Mesenchymal stem cell (in vitro differentiated cells and primary cell): ENCODE measurements around the gene TBC1D8.

Experiments used
- DNase-seq: peaks from one replicate; pipeline ENCODE4 v3.0.0-alpha.2; 2013
- H2AFZ ChIP-seq: one replicate; pipeline ENCODE4 v1.6.1; 2013; ENCODE audit warnings: low read depth, mild to moderate bottlenecking, control low read depth, inconsistent platforms, low read length, moderate library complexity
- H2AK5ac ChIP-seq: 2 replicates; pipeline ENCODE4 v1.6.1; 2013; ENCODE audit warnings: low read length, moderate library complexity, mild to moderate bottlenecking, inconsistent platforms; ENCODE audit not compliant: severe bottlenecking
- H2BK120ac ChIP-seq: one replicate; pipeline ENCODE4 v1.6.1; 2013; ENCODE audit warnings: low read depth, mild to moderate bottlenecking, inconsistent platforms, low read length, moderate library complexity
- H2BK12ac ChIP-seq, 2 experiments: one replicate each; pipeline ENCODE4 v1.6.1; 2013; ENCODE audit warnings: inconsistent platforms in 2 of 2, low read length in 2 of 2, mild to moderate bottlenecking in 2 of 2, moderate library complexity in 2 of 2, control low read depth in 1 of 2
- H2BK15ac ChIP-seq: one replicate; pipeline ENCODE4 v1.6.1; 2013; ENCODE audit warnings: mild to moderate bottlenecking, low read depth, inconsistent platforms; ENCODE audit not compliant: poor library complexity, severe bottlenecking
- H2BK5ac ChIP-seq: 2 replicates; pipeline ENCODE4 v1.6.1; 2013; ENCODE audit warnings: low read depth, mild to moderate bottlenecking, low read length, control low read depth, inconsistent platforms; ENCODE audit not compliant: poor library complexity, severe bottlenecking
- H3K14ac ChIP-seq, 2 experiments: one replicate each; pipeline ENCODE4 v1.6.1; 2013; ENCODE audit warnings: inconsistent platforms in 2 of 2, low read length in 2 of 2, control low read depth in 1 of 2, mild to moderate bottlenecking in 1 of 2, moderate library complexity in 1 of 2
- H3K18ac ChIP-seq, 2 experiments: one replicate each; pipeline ENCODE4 v1.6.1; 2013; ENCODE audit warnings: inconsistent platforms in 2 of 2, low read length in 2 of 2, control low read depth in 1 of 2, low read depth in 1 of 2, mild to moderate bottlenecking in 1 of 2
- H3K23ac ChIP-seq, 2 experiments: one replicate each; pipeline ENCODE4 v1.6.1; 2013; ENCODE audit warnings: inconsistent platforms in 2 of 2, low read length in 2 of 2, mild to moderate bottlenecking in 2 of 2, moderate library complexity in 2 of 2, control low read depth in 1 of 2
- H3K27ac ChIP-seq: 2 replicates; pipeline ENCODE4 v1.5.1; 2013; ENCODE audit warnings: mild to moderate bottlenecking, moderate library complexity, low read length, control low read depth, inconsistent platforms; ENCODE audit not compliant: poor library complexity, severe bottlenecking
- H3K27me3 ChIP-seq, 2 experiments: 2 replicates each; pipeline versions ENCODE4 v1.6.1 to v1.7.0; 2013; ENCODE audit warnings: low read length in 2 of 2, mild to moderate bottlenecking in 2 of 2, moderate library complexity in 2 of 2, control low read depth in 1 of 2, inconsistent platforms in 1 of 2; ENCODE audit not compliant: control insufficient read depth in 1 of 2, insufficient read depth in 1 of 2
- H3K36me3 ChIP-seq, 2 experiments: 2 replicates each; pipeline versions ENCODE4 v1.6.1 to v1.7.0; 2013; ENCODE audit warnings: low read length in 2 of 2, control low read depth in 1 of 2, inconsistent platforms in 1 of 2, low read depth in 1 of 2, mild to moderate bottlenecking in 1 of 2; ENCODE audit not compliant: insufficient read depth in 2 of 2, control insufficient read depth in 1 of 2
- H3K4ac ChIP-seq, 2 experiments: one replicate each; pipeline ENCODE4 v1.6.1; 2013; ENCODE audit warnings: inconsistent platforms in 2 of 2, low read length in 2 of 2, mild to moderate bottlenecking in 2 of 2, moderate library complexity in 2 of 2, control low read depth in 1 of 2, low read depth in 1 of 2
- H3K4me1 ChIP-seq: 2 replicates; pipeline ENCODE4 v1.6.1; 2013; ENCODE audit warnings: low read depth, low read length, control low read depth; ENCODE audit not compliant: control insufficient read depth, insufficient read depth
- H3K4me2 ChIP-seq: 2 replicates; pipeline ENCODE4 v1.6.1; 2013; ENCODE audit warnings: low read length, mild to moderate bottlenecking, inconsistent platforms; ENCODE audit not compliant: poor library complexity, severe bottlenecking
- H3K4me3 ChIP-seq, 2 experiments: 2 replicates each; pipeline versions ENCODE4 v1.5.1 to v1.7.0; 2013; ENCODE audit warnings: low read length in 2 of 2, mild to moderate bottlenecking in 2 of 2, control low read depth in 1 of 2, low read depth in 1 of 2; ENCODE audit not compliant: insufficient read depth in 1 of 2
- H3K79me1 ChIP-seq: replicated peaks from 2 replicates; pipeline ENCODE4 v1.6.1; 2013; ENCODE audit warnings: mild to moderate bottlenecking, control low read depth, low read length, inconsistent platforms; ENCODE audit not compliant: poor library complexity, severe bottlenecking
- H3K9ac ChIP-seq: 2 replicates; pipeline ENCODE4 v1.7.0; 2013; ENCODE audit warnings: mild to moderate bottlenecking, low read length, moderate library complexity
- H3K9me3 ChIP-seq: 2 replicates; pipeline ENCODE4 v1.7.0; 2013; ENCODE audit warnings: mild to moderate bottlenecking, low read length; ENCODE audit not compliant: control insufficient read depth
- H4K8ac ChIP-seq: one replicate; pipeline ENCODE4 v1.6.1; 2013; ENCODE audit warnings: inconsistent platforms, mild to moderate bottlenecking, low read length, moderate library complexity
- H4K91ac ChIP-seq: one replicate; pipeline ENCODE4 v1.6.1; 2013; ENCODE audit warnings: mild to moderate bottlenecking, low read length, inconsistent platforms
- WGBS: methylation state at CpG from one replicate; pipeline ENCODE4 v1.1.7; 2013; ENCODE audit warnings: mixed read lengths; 5-methylcytosine and 5-hydroxymethylcytosine counted together

Gene TBC1D8

GRCh38 chr2:101130081-101130480 is 21.1 kb downstream of the TBC1D8 start:
- Histone ChIP-seq H2BK120ac (no peak overlapping the region), H3K27me3 (no peaks in the 10 kb centered on the region), H4K91ac (no peak overlapping the region), H3K23ac (peak overlapping the region in 1 of 2 experiments; percentile 72), H4K8ac (peak overlapping the region; percentile 45), H3K79me1 (peaks cover 8% of the 10 kb centered on the region), H2BK15ac (peak overlapping the region; percentile 65), H3K14ac (no peak overlapping the region), H2AFZ (no peak overlapping the region), H2BK12ac (peak overlapping the region in 1 of 2 experiments; percentile 6), H3K4me1 (peaks cover 7% of the 10 kb centered on the region), H3K9me3 (no peaks in the 10 kb centered on the region), H3K18ac (peak overlapping the region in 1 of 2 experiments; percentile 44), H2AK5ac (no peak overlapping the region), H3K4me3 (no peak overlapping the region), H3K36me3 (no peaks in the 10 kb centered on the region), H3K27ac (no peak overlapping the region), H2BK5ac (no peak overlapping the region), H3K9ac (no peak overlapping the region), H3K4me2 (no peak overlapping the region), H3K4ac (no peak overlapping the region)
- no peak for DNase-seq
- 89% methylated on average over 13 of the region's 13 CpGs for WGBS

DNA sequence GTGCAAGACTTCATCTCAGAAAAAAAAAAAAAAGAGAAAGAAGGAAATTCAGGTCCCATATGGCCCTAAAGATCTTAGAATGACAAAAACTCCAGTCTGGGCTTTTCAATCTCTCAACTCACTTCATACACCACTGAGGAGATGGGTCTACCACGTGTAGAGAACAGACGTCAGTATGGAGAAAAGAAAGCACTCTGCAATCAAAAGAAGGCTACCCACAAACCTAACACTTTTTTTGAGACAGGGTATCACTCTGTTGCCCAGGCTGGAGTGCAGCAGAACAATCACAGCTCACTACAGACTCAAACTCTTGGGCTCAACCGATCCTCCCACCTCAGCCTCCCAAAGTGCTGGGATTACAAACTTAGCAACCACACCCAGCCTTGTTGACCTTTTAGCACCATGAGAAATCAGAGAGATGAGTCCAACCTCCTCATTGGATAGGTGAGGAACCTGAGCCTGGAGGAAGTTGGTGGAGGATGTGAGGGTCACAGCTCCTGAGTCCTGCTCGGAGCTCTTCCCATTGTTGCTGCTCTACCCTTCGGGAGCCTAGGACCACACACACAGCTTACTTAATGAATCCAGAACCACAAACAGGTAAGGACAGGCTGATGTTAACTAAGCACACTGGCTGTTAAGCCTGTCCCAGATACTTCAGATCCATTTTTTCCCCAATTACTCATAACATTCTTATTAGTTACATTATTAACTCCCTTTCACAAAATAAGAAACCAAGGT is 23.7 kb downstream of the TBC1D8 start:
- Histone ChIP-seq H2BK5ac (no peak overlapping the region), H3K27me3 (no peaks in the 10 kb centered on the region)

GRCh38 chr2:101125808-101126207 is 25.4 kb downstream of the TBC1D8 start:
- Histone ChIP-seq H2AK5ac (no peak overlapping the region), H3K14ac (no peak overlapping the region), H3K23ac (no peak overlapping the region), H2BK5ac (no peak overlapping the region), H3K4ac (no peak overlapping the region), H3K36me3 (peaks cover 0 to 6% of the 10 kb centered on the region in 2 experiments), H3K4me2 (no peak overlapping the region), H3K9ac (peak overlapping the region; percentile 68), H3K4me3 (peak overlapping the region in 1 of 2 experiments; percentile 50), H2AFZ (no peak overlapping the region), H3K4me1 (peaks cover 17% of the 10 kb centered on the region), H4K91ac (no peak overlapping the region), H3K27ac (no peak overlapping the region), H2BK15ac (no peak overlapping the region), H2BK120ac (no peak overlapping the region), H4K8ac (no peak overlapping the region), H2BK12ac (no peak overlapping the region), H3K27me3 (no peaks in the 10 kb centered on the region), H3K9me3 (no peaks in the 10 kb centered on the region), H3K79me1 (peaks cover 4% of the 10 kb centered on the region), H3K18ac (peak overlapping the region in 1 of 2 experiments; percentile 16)
- DNase-seq = no peak
- WGBS = 80% methylated on average over 3 of the region's 3 CpGs

More for the DNA sequence above, 23.7 kb downstream of the TBC1D8 start:
- peaks cover 17% of the 10 kb centered on the region for H3K4me1 ChIP-seq
- H3K9me3 ChIP-seq = no peaks in the 10 kb centered on the region
- H2BK12ac ChIP-seq = no peak overlapping the region
- H3K23ac ChIP-seq = no peak overlapping the region
- H3K4me3 ChIP-seq = no peak overlapping the region
- WGBS = 94% methylated on average over 5 of the region's 5 CpGs
- H2BK15ac ChIP-seq = no peak overlapping the region
- H3K4ac ChIP-seq = no peak overlapping the region
- no peak overlapping the region for H3K18ac ChIP-seq
- no peak overlapping the region for H4K91ac ChIP-seq
- H4K8ac ChIP-seq = no peak overlapping the region
- no peak overlapping the region for H3K9ac ChIP-seq
- H2AFZ ChIP-seq = no peak overlapping the region
- no peak for DNase-seq
- no peak overlapping the region for H3K14ac ChIP-seq
- no peak overlapping the region for H2AK5ac ChIP-seq
- H3K27ac ChIP-seq = no peak overlapping the region
- H3K79me1 ChIP-seq = peaks cover 4% of the 10 kb centered on the region
- H2BK120ac ChIP-seq = no peak overlapping the region
- H3K4me2 ChIP-seq = no peak overlapping the region
- peaks cover 0 to 4% of the 10 kb centered on the region in 2 experiments for H3K36me3 ChIP-seq

GRCh38 chr2:101125374-101125773 is 25.8 kb downstream of the TBC1D8 start:
- peak; percentile 60 for DNase-seq
- Histone ChIP-seq H2BK5ac (no peak overlapping the region), H3K4me3 (peak overlapping the region in 1 of 2 experiments; percentile 50), H3K14ac (no peak overlapping the region), H3K9me3 (no peaks in the 10 kb centered on the region), H3K4me2 (no peak overlapping the region), H4K8ac (no peak overlapping the region), H3K9ac (peak overlapping the region; percentile 68), H3K18ac (no peak overlapping the region), H2BK12ac (no peak overlapping the region), H2AK5ac (no peak overlapping the region), H3K27me3 (no peaks in the 10 kb centered on the region), H2BK120ac (no peak overlapping the region), H3K36me3 (peaks cover 0 to 6% of the 10 kb centered on the region in 2 experiments), H3K79me1 (peaks cover 4% of the 10 kb centered on the region), H3K27ac (no peak overlapping the region), H4K91ac (no peak overlapping the region), H3K4ac (no peak overlapping the region), H2AFZ (no peak overlapping the region), H2BK15ac (no peak overlapping the region), H3K4me1 (peaks cover 19% of the 10 kb centered on the region), H3K23ac (no peak overlapping the region)
- WGBS = 20% methylated on average over 1 of the region's 3 CpGs
